ENCODE results near the gene PVALEF. TPM values are rescaled to one million over a fixed set of nuclear protein-coding genes. Genes with fewer than 3 reads are reported as not detected.

The PVALEF gene
- total RNA-seq, 2 donors from 2014 or later, result not detected

GRCh38 chr17:81193051-81193410, 27.7 kb downstream of the PVALEF start:
- ATAC-seq (no peak), DNase-seq (ENCODE audit: low spot score in 2 of 2) (no peak)
- no peak overlapping the region for H3K27ac Mint-ChIP-seq
- H3K36me3 Mint-ChIP-seq, result no peaks in the 10 kb centered on the region
- H3K9me3 Mint-ChIP-seq, result no peaks in the 10 kb centered on the region

GRCh38 chr17:81193470-81194224, 28.3 kb downstream of the PVALEF start:
- no peak overlapping the region for H3K27ac Mint-ChIP-seq
- no peak for ATAC-seq
- no peaks in the 10 kb centered on the region for H3K9me3 Mint-ChIP-seq
- DNase-seq (ENCODE audit: low spot score in 2 of 2), result no peak
- H3K36me3 Mint-ChIP-seq, result no peaks in the 10 kb centered on the region

DNA sequence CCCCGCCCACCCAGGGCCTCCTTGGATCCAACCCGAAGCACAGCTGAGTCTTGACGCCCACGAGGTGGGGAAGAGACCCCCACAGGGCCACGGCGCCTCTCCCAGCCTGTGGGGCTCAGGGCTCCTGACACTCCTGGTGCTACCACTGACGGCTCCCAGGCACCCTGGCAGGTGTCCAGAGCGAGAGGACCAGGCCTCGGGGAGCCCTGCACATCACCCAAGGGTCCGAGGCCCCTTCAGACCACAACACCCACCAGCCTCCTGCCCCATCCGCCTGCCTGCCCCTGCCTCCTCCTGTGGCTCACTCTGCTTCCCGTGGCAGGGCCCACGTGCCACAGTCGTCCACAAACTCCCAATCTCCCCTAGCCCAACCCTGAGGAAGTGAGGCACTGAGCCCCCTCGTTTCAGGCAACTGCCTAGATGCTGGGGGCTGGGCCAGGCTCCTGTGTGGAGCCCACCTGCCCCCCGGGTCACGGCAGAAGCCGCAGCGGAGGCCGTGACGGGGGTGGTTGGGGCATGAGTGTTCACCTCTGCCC, 29.0 kb downstream of the PVALEF start:
- DNase-seq (ENCODE audit: low spot score in 2 of 2) (no peak), ATAC-seq (no peak)
- Mint-ChIP-seq H3K9me3 (no peaks in the 10 kb centered on the region), H3K27ac (no peak overlapping the region), H3K36me3 (no peaks in the 10 kb centered on the region)

- ATAC-seq, result no peak
- H3K36me3 Mint-ChIP-seq, result no peaks in the 10 kb centered on the region
- H3K27ac Mint-ChIP-seq, result no peak overlapping the region
- no peak for DNase-seq (ENCODE audit: low spot score in 2 of 2)
- no peaks in the 10 kb centered on the region for H3K9me3 Mint-ChIP-seq
Measured at GRCh38 chr17:81194941-81195901, 29.9 kb downstream of the PVALEF start.

GRCh38 chr17:81195941-81196495, 30.7 kb downstream of the PVALEF start:
- Mint-ChIP-seq H3K9me3 (no peaks in the 10 kb centered on the region), H3K36me3 (no peaks in the 10 kb centered on the region), H3K27ac (no peak overlapping the region)
- ATAC-seq (no peak), DNase-seq (ENCODE audit: low spot score in 2 of 2) (no peak)

GRCh38 chr17:81196505-81197408, 31.4 kb downstream of the PVALEF start:
- Mint-ChIP-seq H3K27ac (no peak overlapping the region), H3K36me3 (no peaks in the 10 kb centered on the region), H3K9me3 (no peaks in the 10 kb centered on the region)
- no peak for ATAC-seq
- no peak for DNase-seq (ENCODE audit: low spot score in 2 of 2)

DNA sequence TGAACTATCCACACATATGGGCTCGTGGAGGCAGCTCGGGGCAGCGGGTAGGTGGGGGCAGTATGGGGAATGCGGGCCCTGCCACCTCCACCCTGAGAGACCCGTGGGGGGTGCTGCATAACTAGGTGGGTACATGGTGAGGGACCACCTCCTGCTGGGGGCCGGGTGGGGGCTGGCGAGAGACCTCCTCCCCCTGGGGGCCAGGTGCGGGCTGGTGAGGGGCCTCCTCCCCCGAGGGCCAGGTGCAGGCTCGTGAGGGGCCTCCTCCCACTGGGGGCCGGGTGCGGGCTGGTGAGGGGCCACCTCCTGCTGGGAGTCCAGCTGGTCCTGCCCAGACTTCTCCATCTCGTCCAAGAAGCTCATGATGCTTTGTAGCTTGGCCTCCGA, 32.1 kb downstream of the PVALEF start:
- Mint-ChIP-seq H3K36me3 (no peaks in the 10 kb centered on the region), H3K27ac (no peak overlapping the region), H3K9me3 (no peaks in the 10 kb centered on the region)
- DNase-seq (ENCODE audit: low spot score in 2 of 2), result no peak
- no peak for ATAC-seq

GRCh38 chr17:81197831-81198490, 32.7 kb downstream of the PVALEF start:
- Mint-ChIP-seq H3K36me3 (no peaks in the 10 kb centered on the region), H3K9me3 (no peaks in the 10 kb centered on the region), H3K27ac (no peak overlapping the region)
- DNase-seq (ENCODE audit: low spot score in 2 of 2), result no peak
- ATAC-seq, result no peak

GRCh38 chr17:81198826-81199481, 33.6 kb downstream of the PVALEF start:
- Mint-ChIP-seq H3K27ac (peak overlapping the region in 1 of 2 donors; percentile 4), H3K9me3 (no peaks in the 10 kb centered on the region), H3K36me3 (no peaks in the 10 kb centered on the region)
- DNase-seq (ENCODE audit: low spot score in 2 of 2) (no peak), ATAC-seq (no peak)

DNA sequence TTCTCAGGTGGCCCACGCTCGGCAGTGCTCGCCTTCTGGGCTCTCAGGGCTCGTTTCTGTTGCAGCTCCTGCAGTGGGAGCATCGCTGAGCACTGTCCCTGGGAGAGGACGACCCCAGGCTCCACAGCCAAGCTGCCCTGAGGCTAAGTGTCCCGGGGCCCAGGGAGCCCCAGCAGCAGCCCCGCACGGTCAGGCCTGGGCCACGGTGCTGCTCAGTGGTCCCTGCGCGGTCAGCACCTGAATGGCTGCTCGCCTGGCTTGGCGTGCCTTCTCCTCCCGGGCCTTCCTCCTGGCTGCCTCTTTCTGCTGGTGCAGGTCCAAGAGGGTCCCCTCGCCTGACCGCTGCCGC, 34.1 kb downstream of the PVALEF start:
- Mint-ChIP-seq H3K27ac (no peak overlapping the region), H3K9me3 (no peaks in the 10 kb centered on the region), H3K36me3 (no peaks in the 10 kb centered on the region)
- no peak for ATAC-seq
- DNase-seq (ENCODE audit: low spot score in 2 of 2), result no peak

DNA sequence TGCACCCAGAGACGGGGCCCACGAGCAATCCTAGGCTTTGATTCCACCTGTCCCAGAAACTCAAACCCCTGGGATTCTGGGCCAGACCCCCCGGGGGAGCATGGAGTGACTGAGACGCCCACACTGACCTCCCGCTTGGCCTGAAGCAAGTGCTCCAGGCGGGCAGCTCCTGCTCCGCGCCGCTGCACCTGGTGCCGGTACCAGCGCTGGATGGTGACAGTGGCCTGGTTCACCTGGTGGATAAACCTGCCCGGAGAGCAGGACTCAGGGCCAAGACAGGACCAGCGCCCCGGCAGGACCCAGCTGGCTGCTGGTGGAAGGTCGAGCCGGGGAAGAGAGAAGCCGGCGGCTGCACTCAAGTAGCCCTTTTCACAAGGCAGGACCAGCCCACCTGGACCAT, 34.9 kb downstream of the PVALEF start:
- Mint-ChIP-seq H3K36me3 (no peaks in the 10 kb centered on the region), H3K9me3 (no peaks in the 10 kb centered on the region), H3K27ac (no peak overlapping the region)
- no peak for DNase-seq (ENCODE audit: low spot score in 2 of 2)
- ATAC-seq, result no peak

- DNase-seq (ENCODE audit: low spot score in 2 of 2) (no peak), ATAC-seq (peak; percentile 49 to 65)
- H3K9me3 Mint-ChIP-seq, result no peaks in the 10 kb centered on the region
- H3K27ac Mint-ChIP-seq, result no peak overlapping the region
- no peaks in the 10 kb centered on the region for H3K36me3 Mint-ChIP-seq
Measured at GRCh38 chr17:81200695-81201580, 35.6 kb downstream of the PVALEF start.

DNA sequence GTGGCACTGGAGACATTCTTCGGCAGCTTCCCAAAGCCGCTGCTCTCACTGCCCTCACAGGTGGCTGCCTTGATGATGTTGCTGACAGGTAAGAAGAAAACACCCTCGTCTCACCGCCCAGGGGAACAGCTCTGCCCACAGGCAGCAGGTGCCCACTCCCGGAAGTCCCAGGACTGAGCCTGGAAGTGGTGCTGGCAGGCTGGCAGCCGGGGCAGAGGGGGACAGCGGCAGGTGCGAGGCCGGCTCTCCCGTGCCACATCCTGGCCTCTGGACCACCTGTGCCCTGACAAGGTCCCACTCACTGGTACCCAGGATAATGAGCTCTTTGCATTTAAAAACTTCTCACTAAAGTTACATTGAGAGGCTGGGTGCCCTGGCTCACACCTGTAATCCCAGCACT, 37.0 kb downstream of the PVALEF start:
- DNase-seq (ENCODE audit: low spot score in 2 of 2) (no peak), ATAC-seq (no peak)
- no peaks in the 10 kb centered on the region for H3K36me3 Mint-ChIP-seq
- H3K27ac Mint-ChIP-seq, result no peak overlapping the region
- no peaks in the 10 kb centered on the region for H3K9me3 Mint-ChIP-seq

DNA sequence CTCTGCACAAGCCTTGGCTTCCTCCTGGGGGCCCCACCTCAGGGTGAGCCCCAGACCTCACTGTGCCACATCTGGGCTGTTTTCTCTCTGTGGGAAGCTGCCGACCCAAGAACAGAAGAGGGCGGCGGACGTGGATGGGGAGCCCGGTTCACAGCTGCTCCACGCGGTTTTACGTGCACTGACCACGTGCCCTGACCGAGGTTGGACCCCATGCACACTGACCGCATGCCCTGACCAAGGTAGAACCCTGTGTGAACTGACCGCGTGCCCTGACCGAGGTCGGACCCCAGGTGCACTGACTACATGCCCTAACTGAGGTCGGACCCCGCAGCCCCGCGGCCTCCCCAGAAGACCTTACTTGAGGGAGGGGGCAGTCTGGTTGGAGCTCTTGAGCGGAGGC, 37.8 kb downstream of the PVALEF start:
- no peak for ATAC-seq
- H3K27ac Mint-ChIP-seq, result no peak overlapping the region
- no peak for DNase-seq (ENCODE audit: low spot score in 2 of 2)
- no peaks in the 10 kb centered on the region for H3K36me3 Mint-ChIP-seq
- H3K9me3 Mint-ChIP-seq, result no peaks in the 10 kb centered on the region

- Mint-ChIP-seq H3K36me3 (no peaks in the 10 kb centered on the region), H3K27ac (no peak overlapping the region), H3K9me3 (no peaks in the 10 kb centered on the region)
- no peak for DNase-seq (ENCODE audit: low spot score in 2 of 2)
- ATAC-seq, result no peak
Measured at GRCh38 chr17:81204578-81204977, 39.3 kb downstream of the PVALEF start.

All from activated naive CD4-positive, alpha-beta T cell treated with anti-CD3 and anti-CD28 coated beads, Interleukin-2, amount 50 U/mL, for 72 hours (primary cell).